HUES6 (cell line): ENCODE data around the gene SLC1A4.
"Not testable (repeated sequence)": the region's sequence is repeated elsewhere in the genome, so short reads cannot be mapped to it uniquely, and the experiment has no call there.

ENCODE experiments used
- H3K27ac ChIP-seq: 2 replicates; pipeline ENCODE4 v1.7.0; 2013; ENCODE audit warnings: low read depth, mild to moderate bottlenecking, low read length, inconsistent platforms
- H3K27me3 ChIP-seq: 2 replicates; pipeline ENCODE4 v1.6.1; 2013; ENCODE audit warnings: low read length; ENCODE audit not compliant: control insufficient read depth, insufficient read depth
- H3K36me3 ChIP-seq: 2 replicates; pipeline ENCODE4 v1.6.1; 2013; ENCODE audit warnings: low read length; ENCODE audit not compliant: control insufficient read depth, insufficient read depth
- H3K4me1 ChIP-seq: 2 replicates; pipeline ENCODE4 v1.6.1; 2013; ENCODE audit warnings: low read length; ENCODE audit not compliant: control insufficient read depth, insufficient read depth
- H3K4me3 ChIP-seq: 2 replicates; pipeline ENCODE4 v1.5.1; 2013; ENCODE audit warnings: low read depth, low read length
- H3K9ac ChIP-seq: one replicate; pipeline ENCODE4 v1.6.1; 2013; ENCODE audit warnings: mild to moderate bottlenecking, low read length
- H3K9me3 ChIP-seq: 2 replicates; pipeline ENCODE4 v1.6.1; 2013; ENCODE audit warnings: low read depth, low read length; ENCODE audit not compliant: control insufficient read depth, insufficient read depth

Gene SLC1A4

GRCh38 chr2:64951306-64951953 is 37.8 kb upstream of the SLC1A4 start:
- Histone ChIP-seq H3K27me3 (no peaks in the 10 kb centered on the region), H3K27ac (no peak overlapping the region), H3K9me3 (no peaks in the 10 kb centered on the region), H3K4me1 (peaks cover 16% of the 10 kb centered on the region), H3K36me3 (no peaks in the 10 kb centered on the region), H3K4me3 (no peak overlapping the region), H3K9ac (no peak overlapping the region)

- no peak overlapping the region for H3K4me3 ChIP-seq
- H3K27me3 ChIP-seq = no peaks in the 10 kb centered on the region
- peaks cover 13% of the 10 kb centered on the region for H3K4me1 ChIP-seq
- H3K9me3 ChIP-seq = no peaks in the 10 kb centered on the region
- no peak overlapping the region for H3K9ac ChIP-seq
- H3K27ac ChIP-seq = no peak overlapping the region
- H3K36me3 ChIP-seq = no peaks in the 10 kb centered on the region
Measured at GRCh38 chr2:64952096-64952495, 37.1 kb upstream of the SLC1A4 start.

GRCh38 chr2:64952511-64953482 is 36.4 kb upstream of the SLC1A4 start:
- Histone ChIP-seq H3K36me3 (no peaks in the 10 kb centered on the region), H3K4me3 (no peak overlapping the region), H3K9ac (no peak overlapping the region), H3K9me3 (no peaks in the 10 kb centered on the region), H3K27ac (no peak overlapping the region), H3K27me3 (no peaks in the 10 kb centered on the region), H3K4me1 (peaks cover 13% of the 10 kb centered on the region)

GRCh38 chr2:64955467-64955866 is 33.7 kb upstream of the SLC1A4 start:
- Histone ChIP-seq H3K36me3 (no peaks in the 10 kb centered on the region), H3K27me3 (no peaks in the 10 kb centered on the region), H3K27ac (no peak overlapping the region), H3K4me1 (peaks cover 7% of the 10 kb centered on the region), H3K9me3 (no peaks in the 10 kb centered on the region), H3K9ac (no peak overlapping the region), H3K4me3 (no peak overlapping the region)

GRCh38 chr2:64957109-64957903 is 31.9 kb upstream of the SLC1A4 start:
- H3K27ac ChIP-seq = no peak overlapping the region
- H3K27me3 ChIP-seq = no peaks in the 10 kb centered on the region
- no peak overlapping the region for H3K4me3 ChIP-seq
- H3K4me1 ChIP-seq = no peaks in the 10 kb centered on the region
- no peaks in the 10 kb centered on the region for H3K9me3 ChIP-seq
- no peak overlapping the region for H3K9ac ChIP-seq
- no peaks in the 10 kb centered on the region for H3K36me3 ChIP-seq

- Histone ChIP-seq H3K27me3 (no peaks in the 10 kb centered on the region), H3K27ac (no peak overlapping the region), H3K36me3 (no peaks in the 10 kb centered on the region), H3K9me3 (no peaks in the 10 kb centered on the region), H3K4me1 (no peaks in the 10 kb centered on the region), H3K4me3 (no peak overlapping the region), H3K9ac (no peak overlapping the region)
Measured at GRCh38 chr2:64958556-64958955, 30.6 kb upstream of the SLC1A4 start.

- Histone ChIP-seq H3K36me3 (no peaks in the 10 kb centered on the region), H3K27ac (no peak overlapping the region), H3K27me3 (no peaks in the 10 kb centered on the region), H3K9ac (no peak overlapping the region), H3K4me1 (no peaks in the 10 kb centered on the region), H3K9me3 (no peaks in the 10 kb centered on the region), H3K4me3 (no peak overlapping the region)
Measured at GRCh38 chr2:64960819-64961218, 28.4 kb upstream of the SLC1A4 start.

- H3K36me3 ChIP-seq, H3K9ac ChIP-seq, H3K9me3 ChIP-seq, H3K27ac ChIP-seq, H3K4me1 ChIP-seq, H3K27me3 ChIP-seq, H3K4me3 ChIP-seq: not testable (repeated sequence)
Measured at GRCh38 chr2:64963138-64963537, 26.1 kb upstream of the SLC1A4 start.

GRCh38 chr2:64963719-64964118 is 25.5 kb upstream of the SLC1A4 start:
- no peak overlapping the region for H3K9ac ChIP-seq
- H3K9me3 ChIP-seq = no peaks in the 10 kb centered on the region
- H3K27me3 ChIP-seq = no peaks in the 10 kb centered on the region
- H3K4me3 ChIP-seq = no peak overlapping the region
- no peaks in the 10 kb centered on the region for H3K4me1 ChIP-seq
- H3K36me3 ChIP-seq = no peaks in the 10 kb centered on the region
- no peak overlapping the region for H3K27ac ChIP-seq

GRCh38 chr2:64966017-64966416 is 23.2 kb upstream of the SLC1A4 start:
- no peaks in the 10 kb centered on the region for H3K9me3 ChIP-seq
- no peaks in the 10 kb centered on the region for H3K27me3 ChIP-seq
- H3K9ac ChIP-seq = no peak overlapping the region
- H3K27ac ChIP-seq = no peak overlapping the region
- no peak overlapping the region for H3K4me3 ChIP-seq
- H3K4me1 ChIP-seq = no peaks in the 10 kb centered on the region
- H3K36me3 ChIP-seq = no peaks in the 10 kb centered on the region

GRCh38 chr2:64966839-64967238 is 22.4 kb upstream of the SLC1A4 start:
- Histone ChIP-seq H3K27me3 (no peaks in the 10 kb centered on the region), H3K9ac (no peak overlapping the region), H3K36me3 (no peaks in the 10 kb centered on the region)

More at GRCh38 chr2:64966839-64967238, 22.4 kb upstream of the SLC1A4 start:
- H3K4me3 ChIP-seq = no peak overlapping the region
- H3K27ac ChIP-seq = no peak overlapping the region
- no peaks in the 10 kb centered on the region for H3K9me3 ChIP-seq
- H3K4me1 ChIP-seq = no peaks in the 10 kb centered on the region
